BJ (cell line): ENCODE measurements around the gene HSPG2. TPM values are rescaled to one million over a fixed set of nuclear protein-coding genes. Genes with fewer than 3 reads are reported as not detected.

Source experiments
- CTCF ChIA-PET: fragments of 350-600 bp; formaldehyde crosslinking; extraction: SDS; loops from one replicate; lab custom pipeline; 2021; ENCODE audit warnings: antibody characterized with exemption, inconsistent platforms; lab: Yijun Ruan, JAX
- POLR2A ChIA-PET: fragments of 300-600 bp; sonication (Branson Sonifier 250); formaldehyde crosslinking; extraction: SDS; loops from one replicate; lab custom pipeline; 2021; ENCODE audit warnings: antibody characterized with exemption; lab: Charles Lee
- DNase-seq: peaks from one replicate; pipeline ENCODE4 v3.0.0-alpha.2; 2011; ENCODE audit warnings: low read depth
- H3K27me3 ChIP-seq: 2 replicates; pipeline ENCODE4 v1.6.0; 2011; ENCODE audit warnings: low read length; ENCODE audit not compliant: control insufficient read depth, insufficient read depth
- H3K36me3 ChIP-seq: 2 replicates; pipeline ENCODE4 v1.5.1; 2011; ENCODE audit warnings: low read length; ENCODE audit not compliant: control insufficient read depth, insufficient read depth
- H3K4me3 ChIP-seq: 2 replicates; pipeline ENCODE4 v1.5.1; 2011; ENCODE audit warnings: low read depth, mild to moderate bottlenecking, control low read depth, low read length
- polyA plus RNA-seq: library from polyadenylated mRNA; depleted of rRNA; stranded (reverse); fragments of >200 nt; gene quantifications from 2 replicates; pipeline ENCODE4 v1.2.3, GENCODE V29; 2011
- TF ChIP-seq, protein P1 (sequence below): IDR thresholded peaks from 2 replicates; pipeline ENCODE4 v1.5.1; 2011; ENCODE audit warnings: low read depth, mild to moderate bottlenecking, control low read depth, inconsistent platforms, low read length, moderate library complexity; ENCODE audit not compliant: insufficient read depth

The HSPG2 gene
- polyA plus RNA-seq, 1 experiment = 45.1 TPM

- no peak overlapping the region for H3K4me3 ChIP-seq
- peaks cover 4% of the 10 kb centered on the region for H3K36me3 ChIP-seq
- CTCF ChIA-PET = interaction anchor here (1.3 to 2.0 kb wide), 2 partner anchors 10 kb away, joined by 5 to 9 read pairs; no protein-coding TSS in a partner anchor
- DNase-seq = no peak
- TF ChIP-seq, protein P1, sequence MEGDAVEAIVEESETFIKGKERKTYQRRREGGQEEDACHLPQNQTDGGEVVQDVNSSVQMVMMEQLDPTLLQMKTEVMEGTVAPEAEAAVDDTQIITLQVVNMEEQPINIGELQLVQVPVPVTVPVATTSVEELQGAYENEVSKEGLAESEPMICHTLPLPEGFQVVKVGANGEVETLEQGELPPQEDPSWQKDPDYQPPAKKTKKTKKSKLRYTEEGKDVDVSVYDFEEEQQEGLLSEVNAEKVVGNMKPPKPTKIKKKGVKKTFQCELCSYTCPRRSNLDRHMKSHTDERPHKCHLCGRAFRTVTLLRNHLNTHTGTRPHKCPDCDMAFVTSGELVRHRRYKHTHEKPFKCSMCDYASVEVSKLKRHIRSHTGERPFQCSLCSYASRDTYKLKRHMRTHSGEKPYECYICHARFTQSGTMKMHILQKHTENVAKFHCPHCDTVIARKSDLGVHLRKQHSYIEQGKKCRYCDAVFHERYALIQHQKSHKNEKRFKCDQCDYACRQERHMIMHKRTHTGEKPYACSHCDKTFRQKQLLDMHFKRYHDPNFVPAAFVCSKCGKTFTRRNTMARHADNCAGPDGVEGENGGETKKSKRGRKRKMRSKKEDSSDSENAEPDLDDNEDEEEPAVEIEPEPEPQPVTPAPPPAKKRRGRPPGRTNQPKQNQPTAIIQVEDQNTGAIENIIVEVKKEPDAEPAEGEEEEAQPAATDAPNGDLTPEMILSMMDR = no peak
- no peaks in the 10 kb centered on the region for H3K27me3 ChIP-seq
- POLR2A ChIA-PET = no interaction called here
Measured at GRCh38 chr1:21930080-21930571, 7.0 kb downstream of the HSPG2 start.

DNA sequence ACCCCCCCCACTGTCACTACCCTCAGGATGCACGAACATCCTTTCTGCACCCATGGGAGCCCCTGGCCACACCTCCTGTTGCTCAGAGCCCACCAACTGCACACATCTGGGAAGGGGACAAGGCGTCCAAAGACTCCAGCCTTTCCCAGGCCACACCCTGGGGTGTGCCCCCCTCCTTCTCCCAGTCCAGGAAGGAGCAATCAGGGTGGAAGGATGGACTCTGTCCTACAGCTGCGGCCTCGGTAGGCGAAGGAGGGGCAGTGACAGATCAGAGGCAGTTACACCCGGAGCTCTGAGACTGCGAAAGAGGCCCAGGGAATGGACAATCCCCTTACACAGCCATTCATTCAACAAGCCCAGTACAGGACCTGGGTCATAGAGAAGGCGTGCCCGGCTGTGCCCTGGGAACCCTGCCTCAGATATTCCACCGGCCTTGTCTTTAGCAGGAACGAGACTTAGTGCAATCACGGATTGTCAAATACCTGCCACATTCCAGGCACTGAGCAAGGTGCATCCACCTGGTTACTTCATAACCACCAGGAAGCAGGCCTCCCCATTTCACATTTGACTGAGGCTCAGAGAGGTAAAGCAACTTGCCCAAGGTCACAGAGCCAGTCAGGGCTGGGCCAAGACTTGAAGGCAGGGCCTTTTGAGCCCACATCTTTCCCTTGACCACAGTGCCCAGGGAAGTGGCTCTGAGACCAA, 9.4 kb downstream of the HSPG2 start:
- no peak for DNase-seq
- Histone ChIP-seq H3K27me3 (no peaks in the 10 kb centered on the region), H3K36me3 (peaks cover 3% of the 10 kb centered on the region; the same call in 1 of the 2 replicates), H3K4me3 (no peak overlapping the region)
- ChIA-PET POLR2A (no interaction called here), CTCF (interaction anchor here (0.7 to 1.8 kb wide), 4 partner anchors 8 to 45 kb away, joined by 3 to 5 read pairs (median 4); no protein-coding TSS in a partner anchor)
- TF ChIP-seq, protein P1 = no peak

DNA sequence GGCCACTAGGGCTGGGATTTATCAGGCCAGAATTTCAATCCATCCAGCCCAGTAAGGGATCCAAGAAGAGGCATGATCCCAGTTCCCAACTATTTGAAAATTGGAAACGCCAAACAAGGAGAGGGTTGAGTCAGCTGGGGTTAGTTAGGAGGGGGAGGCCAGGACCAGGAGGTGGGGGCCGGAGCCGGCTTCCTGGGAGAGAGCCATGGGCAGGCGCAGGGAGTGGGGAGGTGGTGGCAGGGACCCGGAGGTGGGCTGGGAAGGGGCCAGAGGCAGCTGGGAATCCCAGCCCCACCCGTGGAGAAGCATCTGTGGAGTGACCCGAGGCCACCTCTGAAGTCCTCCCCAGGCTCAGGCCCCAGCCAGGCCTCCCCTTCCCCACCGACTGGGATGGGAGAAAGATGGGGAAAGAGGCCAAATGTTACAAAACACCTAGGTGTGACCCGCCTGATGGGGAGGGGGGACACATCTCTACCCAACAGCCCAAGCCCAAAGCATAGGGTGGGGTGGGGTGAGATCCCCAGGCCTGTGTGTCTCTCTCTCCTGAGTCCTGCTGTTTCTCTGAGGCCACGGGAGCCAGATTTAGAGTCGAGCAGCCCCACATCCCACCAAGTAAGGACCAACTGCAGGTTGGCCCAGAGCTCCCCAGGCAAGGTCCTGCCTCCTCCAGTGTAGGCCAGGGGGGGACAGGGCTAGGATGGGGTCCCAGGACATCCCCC, 10.1 kb downstream of the HSPG2 start:
- H3K36me3 ChIP-seq = peaks cover 3% of the 10 kb centered on the region; the same call in 1 of the 2 replicates
- POLR2A ChIA-PET = no interaction called here
- no peak overlapping the region for H3K4me3 ChIP-seq
- CTCF ChIA-PET = interaction anchor here (0.7 to 1.8 kb wide), 4 partner anchors 9 to 44 kb away, joined by 3 to 5 read pairs (median 4); no protein-coding TSS in a partner anchor
- H3K27me3 ChIP-seq = no peaks in the 10 kb centered on the region
- TF ChIP-seq, protein P1 = no peak
- DNase-seq = peak; percentile 61

DNA sequence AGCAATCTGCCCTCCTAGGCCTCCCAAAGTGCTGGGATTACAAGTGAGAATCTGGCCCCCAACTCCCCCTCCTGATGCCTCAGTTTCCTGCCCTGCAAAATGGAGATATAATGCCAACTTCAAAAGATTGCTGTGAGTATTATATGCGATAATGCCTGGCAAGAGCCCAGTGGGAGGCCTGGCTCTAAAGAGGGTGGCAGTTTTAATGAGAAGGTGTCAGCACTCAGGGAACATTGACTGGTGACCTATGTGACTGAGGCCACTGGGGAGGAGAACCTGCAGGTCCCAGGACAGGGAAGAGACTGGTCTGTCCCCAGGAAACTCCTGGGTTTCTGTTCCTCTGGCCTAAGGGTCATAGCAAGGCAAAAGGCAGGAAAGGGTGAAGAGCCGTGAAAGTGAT, 11.0 kb downstream of the HSPG2 start:
- Histone ChIP-seq H3K36me3 (peaks cover 3% of the 10 kb centered on the region; the same call in 1 of the 2 replicates), H3K4me3 (no peak overlapping the region), H3K27me3 (no peaks in the 10 kb centered on the region)
- no peak for DNase-seq
- CTCF ChIA-PET = no interaction called here
- POLR2A ChIA-PET = no interaction called here
- TF ChIP-seq, protein P1 = no peak
